IPS-NIHi7 (cell line): Measurements from ENCODE around the gene LGR4.

Experiments used
- DNase-seq: peaks from one replicate; pipeline ENCODE4 v3.0.0; 2012; ENCODE audit warnings: mixed read lengths; ENCODE audit errors: extremely low spot score

LGR4 gene

GRCh38 chr11:27427183-27427980 lies 45.2 kb downstream of the LGR4 start:
- no peak for DNase-seq

- no peak for DNase-seq
Measured at GRCh38 chr11:27425814-27426213, 46.8 kb downstream of the LGR4 start.

GRCh38 chr11:27423125-27423524 lies 49.5 kb downstream of the LGR4 start:
- DNase-seq = peak; percentile 26

GRCh38 chr11:27421819-27422494 lies 50.6 kb downstream of the LGR4 start:
- no peak for DNase-seq

- DNase-seq = no peak
Measured at GRCh38 chr11:27420722-27421572, 51.6 kb downstream of the LGR4 start.

- DNase-seq = no peak
Measured at GRCh38 chr11:27420217-27420616, 52.4 kb downstream of the LGR4 start.

GRCh38 chr11:27418356-27418755 lies 54.2 kb downstream of the LGR4 start:
- no peak for DNase-seq

GRCh38 chr11:27416568-27417176 lies 55.9 kb downstream of the LGR4 start:
- no peak for DNase-seq

GRCh38 chr11:27414644-27415043 lies 57.9 kb downstream of the LGR4 start:
- no peak for DNase-seq

GRCh38 chr11:27413218-27413617 lies 59.4 kb downstream of the LGR4 start:
- no peak for DNase-seq

- no peak for DNase-seq
Measured at GRCh38 chr11:27412192-27412691, 60.3 kb downstream of the LGR4 start.

GRCh38 chr11:27411328-27411727 lies 61.3 kb downstream of the LGR4 start:
- DNase-seq = no peak

GRCh38 chr11:27410272-27410671 lies 62.3 kb downstream of the LGR4 start:
- no peak for DNase-seq

GRCh38 chr11:27409742-27410141 lies 62.8 kb downstream of the LGR4 start:
- DNase-seq = no peak

GRCh38 chr11:27409049-27409448 lies 63.5 kb downstream of the LGR4 start:
- DNase-seq = no peak

GRCh38 chr11:27408246-27408800 lies 64.3 kb downstream of the LGR4 start:
- no peak for DNase-seq

GRCh38 chr11:27406498-27407354 lies 65.9 kb downstream of the LGR4 start:
- no peak for DNase-seq

- DNase-seq = no peak
Measured at GRCh38 chr11:27405134-27405533, 67.5 kb downstream of the LGR4 start.

- no peak for DNase-seq
Measured at GRCh38 chr11:27404427-27404826, 68.2 kb downstream of the LGR4 start.

GRCh38 chr11:27403195-27403594 lies 69.4 kb downstream of the LGR4 start:
- no peak for DNase-seq
